Stimulated activated CD8-positive, alpha-beta memory T cell treated with anti-CD3 and anti-CD28 coated beads, Interleukin-4, amount 100 ng/mL, for 1 hour (primary cell): ENCODE measurements around the gene CLCA4.
"Not testable (repeated sequence)": the region's sequence is repeated elsewhere in the genome, so short reads cannot be mapped to it uniquely, and the experiment has no call there.

Experiments used
- DNase-seq, 2 donors: peaks; one replicate each; pipeline ENCODE4 v3.0.0-alpha.2; 2020; ENCODE audit warnings: low read depth in 2 of 2, low spot score in 1 of 2

Gene CLCA4, protein sequence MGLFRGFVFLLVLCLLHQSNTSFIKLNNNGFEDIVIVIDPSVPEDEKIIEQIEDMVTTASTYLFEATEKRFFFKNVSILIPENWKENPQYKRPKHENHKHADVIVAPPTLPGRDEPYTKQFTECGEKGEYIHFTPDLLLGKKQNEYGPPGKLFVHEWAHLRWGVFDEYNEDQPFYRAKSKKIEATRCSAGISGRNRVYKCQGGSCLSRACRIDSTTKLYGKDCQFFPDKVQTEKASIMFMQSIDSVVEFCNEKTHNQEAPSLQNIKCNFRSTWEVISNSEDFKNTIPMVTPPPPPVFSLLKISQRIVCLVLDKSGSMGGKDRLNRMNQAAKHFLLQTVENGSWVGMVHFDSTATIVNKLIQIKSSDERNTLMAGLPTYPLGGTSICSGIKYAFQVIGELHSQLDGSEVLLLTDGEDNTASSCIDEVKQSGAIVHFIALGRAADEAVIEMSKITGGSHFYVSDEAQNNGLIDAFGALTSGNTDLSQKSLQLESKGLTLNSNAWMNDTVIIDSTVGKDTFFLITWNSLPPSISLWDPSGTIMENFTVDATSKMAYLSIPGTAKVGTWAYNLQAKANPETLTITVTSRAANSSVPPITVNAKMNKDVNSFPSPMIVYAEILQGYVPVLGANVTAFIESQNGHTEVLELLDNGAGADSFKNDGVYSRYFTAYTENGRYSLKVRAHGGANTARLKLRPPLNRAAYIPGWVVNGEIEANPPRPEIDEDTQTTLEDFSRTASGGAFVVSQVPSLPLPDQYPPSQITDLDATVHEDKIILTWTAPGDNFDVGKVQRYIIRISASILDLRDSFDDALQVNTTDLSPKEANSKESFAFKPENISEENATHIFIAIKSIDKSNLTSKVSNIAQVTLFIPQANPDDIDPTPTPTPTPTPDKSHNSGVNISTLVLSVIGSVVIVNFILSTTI

DNA sequence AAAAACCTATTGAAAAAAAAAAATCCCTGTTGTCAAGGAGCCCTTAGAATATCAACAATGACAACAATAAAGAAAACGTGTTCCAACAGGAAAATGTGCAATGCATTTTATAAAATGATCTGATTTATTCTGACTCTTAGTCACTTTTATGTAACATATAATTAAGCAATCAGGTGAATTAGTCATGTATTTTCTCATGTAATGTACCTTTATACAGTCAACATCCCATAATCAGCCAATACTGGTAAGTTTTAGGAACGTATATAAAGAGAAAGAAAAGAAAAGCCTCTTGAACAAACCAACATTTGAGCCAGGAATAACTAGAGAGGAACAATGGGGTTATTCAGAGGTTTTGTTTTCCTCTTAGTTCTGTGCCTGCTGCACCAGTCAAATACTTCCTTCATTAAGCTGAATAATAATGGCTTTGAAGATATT lies at the start of gene CLCA4:
Gene CLCA4, plus strand, starts transcription at position 292 of the 435 bp plus-strand sequence. Its CDS starts 42 bp downstream, at position 334.
- DNase-seq = no peak

DNA sequence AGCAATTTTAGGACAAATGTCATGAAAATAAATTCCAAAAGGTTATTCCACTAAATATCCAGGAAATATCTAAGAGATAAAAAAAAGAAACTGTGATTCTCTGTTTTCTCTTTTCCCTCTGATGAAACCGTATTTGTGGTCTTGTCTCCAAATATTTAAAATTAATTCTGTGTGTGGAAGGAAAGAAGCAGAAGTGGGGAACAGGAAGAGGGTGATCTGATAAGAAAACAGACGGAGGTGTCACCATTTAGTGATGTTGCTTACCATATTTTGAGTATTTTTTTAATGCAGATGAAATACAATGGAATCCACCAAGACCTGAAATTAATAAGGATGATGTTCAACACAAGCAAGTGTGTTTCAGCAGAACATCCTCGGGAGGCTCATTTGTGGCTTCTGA lies 48.6 kb upstream of the CLCA4 start:
- no peak for DNase-seq

- DNase-seq = no peak
Measured at GRCh38 chr1:86499987-86500593, 46.8 kb upstream of the CLCA4 start.

DNA sequence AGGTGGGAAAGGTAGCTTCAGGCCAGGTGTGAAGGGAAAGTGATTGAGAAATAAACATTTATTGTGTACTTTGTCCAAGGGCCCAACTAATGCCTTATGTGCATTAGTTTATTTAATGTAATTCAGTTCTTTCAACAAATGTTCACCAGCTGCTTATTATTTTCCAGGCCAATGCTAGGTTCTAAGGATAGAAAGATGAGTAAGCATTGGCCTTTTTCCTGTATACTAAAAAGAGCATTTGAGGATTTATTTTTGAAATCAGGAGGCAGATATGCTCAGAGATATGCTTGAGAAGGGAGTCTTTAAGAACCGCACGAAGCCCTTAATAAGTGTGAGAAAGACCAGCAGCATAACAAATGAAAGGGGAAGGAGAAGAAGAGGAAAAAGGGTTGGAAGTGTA lies 46.2 kb upstream of the CLCA4 start:
- no peak for DNase-seq

- DNase-seq = not testable (repeated sequence)
Measured at GRCh38 chr1:86502125-86502646, 44.7 kb upstream of the CLCA4 start.

GRCh38 chr1:86502721-86503405 lies 44.0 kb upstream of the CLCA4 start:
- no peak for DNase-seq

DNA sequence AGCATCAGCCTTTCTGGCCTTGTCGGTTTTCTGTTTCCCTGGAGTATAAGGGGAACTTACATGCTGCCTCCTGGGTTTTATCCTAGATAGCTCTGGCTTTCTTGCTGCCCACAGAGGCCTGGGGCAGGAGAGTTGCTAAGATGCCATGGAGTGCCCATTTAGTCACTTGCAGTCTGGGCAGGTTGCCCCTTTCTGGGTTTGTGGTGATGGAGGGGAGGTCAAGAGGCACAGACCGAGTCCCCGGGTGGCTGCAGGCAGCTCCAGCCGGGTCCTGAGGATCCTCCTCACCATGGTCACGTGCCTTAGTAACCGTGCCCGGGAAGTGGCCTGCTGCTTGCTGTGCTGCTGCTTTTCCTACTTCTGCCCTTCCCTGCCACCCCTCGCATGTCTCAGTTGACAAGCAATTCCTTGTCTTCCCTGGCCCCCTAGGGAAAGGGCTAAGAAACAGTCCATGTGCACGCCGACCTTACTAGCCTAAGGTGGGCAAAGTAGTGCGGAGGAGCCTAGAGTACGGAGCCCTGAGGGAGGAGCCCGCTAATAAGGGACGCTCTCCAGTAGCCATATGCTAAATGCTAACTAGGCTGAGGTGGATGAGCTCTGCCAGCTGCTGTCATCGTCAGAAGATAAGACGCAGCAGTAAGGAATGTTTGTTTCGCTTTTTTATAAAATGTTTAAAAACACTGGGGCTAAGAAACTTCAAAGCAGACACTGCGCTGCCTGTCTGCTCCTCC lies 43.3 kb upstream of the CLCA4 start:
- no peak for DNase-seq

DNA sequence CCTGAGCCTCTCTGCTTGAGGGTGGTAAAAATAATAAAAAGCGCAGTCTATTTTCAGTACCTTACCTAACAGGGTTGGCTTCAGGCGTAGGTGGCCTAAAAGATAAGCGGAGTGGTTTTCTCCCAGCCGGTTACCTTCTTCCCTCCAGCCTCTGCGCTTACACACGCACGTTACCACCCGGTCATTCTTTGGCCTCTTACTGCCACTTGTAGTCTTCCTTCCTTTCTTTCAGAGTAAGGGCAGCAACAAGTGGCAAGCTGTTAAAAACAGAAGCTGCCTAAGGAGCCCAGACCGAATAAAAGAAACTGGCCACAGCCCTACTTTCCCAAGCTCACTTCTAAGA lies 42.8 kb upstream of the CLCA4 start:
- DNase-seq = no peak

- no peak for DNase-seq
Measured at GRCh38 chr1:86504895-86505563, 41.8 kb upstream of the CLCA4 start.

DNA sequence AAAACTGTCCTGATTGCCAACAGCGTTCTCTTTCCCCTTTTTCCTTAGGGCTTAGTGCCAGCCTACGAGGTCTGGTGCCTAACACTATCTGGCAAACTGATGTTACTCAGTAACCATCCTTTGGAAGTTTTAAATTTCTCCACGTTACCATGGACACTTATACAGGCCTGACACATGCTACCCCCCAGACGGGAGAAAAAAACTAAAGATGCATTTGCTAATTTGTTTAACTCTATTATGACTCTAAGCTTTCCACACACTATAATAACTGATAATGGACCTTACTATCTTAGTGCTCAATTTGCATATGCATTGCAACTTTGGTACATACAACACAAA lies 41.3 kb upstream of the CLCA4 start:
- no peak for DNase-seq

GRCh38 chr1:86507935-86508582 lies 38.8 kb upstream of the CLCA4 start:
- DNase-seq = no peak

- no peak for DNase-seq
Measured at GRCh38 chr1:86508583-86508969, 38.3 kb upstream of the CLCA4 start.

- DNase-seq = no peak
Measured at GRCh38 chr1:86515597-86515996, 31.3 kb upstream of the CLCA4 start.

GRCh38 chr1:86516335-86516734 lies 30.5 kb upstream of the CLCA4 start:
- no peak for DNase-seq

- DNase-seq = no peak
Measured at GRCh38 chr1:86517336-86517735, 29.5 kb upstream of the CLCA4 start.

- DNase-seq = no peak
Measured at GRCh38 chr1:86520789-86521521, 25.9 kb upstream of the CLCA4 start.

GRCh38 chr1:86521522-86521891 lies 25.4 kb upstream of the CLCA4 start:
- DNase-seq = no peak

DNA sequence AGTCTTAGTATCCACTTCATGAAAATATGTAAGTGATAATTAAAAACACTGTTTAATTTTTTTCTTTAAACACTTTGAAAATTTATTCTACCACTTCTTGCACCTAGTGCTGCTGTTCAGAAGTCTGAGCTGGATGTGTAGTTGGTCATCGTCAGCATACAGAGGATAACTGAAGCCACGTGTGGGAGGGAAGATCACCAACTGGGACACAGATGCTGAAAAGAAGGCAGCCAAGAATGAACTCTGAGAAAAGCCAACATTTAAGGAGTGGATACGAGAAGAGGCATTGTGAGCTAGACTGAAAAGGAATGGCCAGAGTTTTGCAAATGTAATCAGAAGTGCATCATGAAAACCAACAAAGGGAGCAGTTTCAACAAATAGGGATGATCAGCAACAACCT lies 24.6 kb upstream of the CLCA4 start:
- DNase-seq = no peak
